Astrocyte (in vitro differentiated cells and primary cell): ENCODE results near the gene PCK1. TPM values are rescaled to one million over a fixed set of nuclear protein-coding genes. Genes with fewer than 3 reads are reported as not detected.

ENCODE experiments used
- DNase-seq: peaks from one replicate; pipeline ENCODE4 v3.0.0-alpha.2; 2010; ENCODE audit warnings: low read depth
- FAIRE-seq: peaks from 2 replicates; lab custom pipeline; 2011; peaks lifted over from hg19 to GRCh38; lab: Jason Lieb, UNC
- H2AFZ ChIP-seq: 2 replicates; pipeline ENCODE4 v1.6.0; 2012; ENCODE audit warnings: low read depth, low read length, inconsistent platforms
- H3K27ac ChIP-seq: 2 replicates; pipeline ENCODE4 v1.5.1; 2011; ENCODE audit warnings: low read depth, low read length, inconsistent platforms
- H3K27me3 ChIP-seq: 2 replicates; pipeline ENCODE4 v1.6.0; 2011; ENCODE audit warnings: low read length, inconsistent platforms; ENCODE audit not compliant: insufficient read depth
- H3K36me3 ChIP-seq: 2 replicates; pipeline ENCODE4 v1.5.1; 2011; ENCODE audit warnings: low read length, inconsistent platforms; ENCODE audit not compliant: insufficient read depth
- H3K4me1 ChIP-seq: 2 replicates; pipeline ENCODE4 v1.5.1; 2011; ENCODE audit warnings: low read length, inconsistent platforms; ENCODE audit not compliant: insufficient read depth
- H3K4me2 ChIP-seq: 2 replicates; pipeline ENCODE4 v1.6.0; 2012; ENCODE audit warnings: low read length, inconsistent platforms
- H3K4me3 ChIP-seq: 2 replicates; pipeline ENCODE4 v1.5.1; 2011; ENCODE audit warnings: low read depth, mild to moderate bottlenecking, low read length, inconsistent platforms; ENCODE audit not compliant: insufficient read depth
- H3K79me2 ChIP-seq: 2 replicates; pipeline ENCODE4 v1.6.0; 2012; ENCODE audit warnings: mild to moderate bottlenecking, low read length, inconsistent platforms; ENCODE audit not compliant: insufficient read depth
- H3K9ac ChIP-seq: 2 replicates; pipeline ENCODE4 v1.6.0; 2012; ENCODE audit warnings: mild to moderate bottlenecking, low read length, inconsistent platforms
- H3K9me3 ChIP-seq: 2 replicates; pipeline ENCODE4 v1.5.1; 2012; ENCODE audit warnings: low read depth, mild to moderate bottlenecking, low read length, inconsistent platforms; ENCODE audit not compliant: insufficient read depth
- H4K20me1 ChIP-seq: 2 replicates; pipeline ENCODE4 v1.6.0; 2012; ENCODE audit warnings: low read length, inconsistent platforms; ENCODE audit not compliant: insufficient read depth
- H3K27ac Mint-ChIP-seq: one replicate; pipeline ENCODE4 v1.8.0; 2021; ENCODE audit warnings: mild to moderate bottlenecking, mixed read lengths; ENCODE audit not compliant: unreplicated experiment
- H3K27me3 Mint-ChIP-seq: one replicate; pipeline ENCODE4 v1.8.0; 2021; ENCODE audit warnings: low read depth, mixed read lengths; ENCODE audit not compliant: unreplicated experiment
- H3K36me3 Mint-ChIP-seq: one replicate; pipeline ENCODE4 v1.8.0; 2021; ENCODE audit warnings: low read depth, mixed read lengths; ENCODE audit not compliant: unreplicated experiment
- H3K4me1 Mint-ChIP-seq: one replicate; pipeline ENCODE4 v1.8.0; 2021; ENCODE audit warnings: low read depth, mixed read lengths; ENCODE audit not compliant: unreplicated experiment
- H3K4me3 Mint-ChIP-seq: one replicate; pipeline ENCODE4 v1.8.0; 2021; ENCODE audit warnings: mild to moderate bottlenecking, moderate library complexity, mixed read lengths; ENCODE audit not compliant: unreplicated experiment
- H3K9me3 Mint-ChIP-seq: one replicate; pipeline ENCODE4 v1.8.0; 2021; ENCODE audit warnings: mild to moderate bottlenecking, mixed read lengths; ENCODE audit not compliant: unreplicated experiment
- EZH2 ChIP-seq: IDR thresholded peaks from 2 replicates; pipeline ENCODE4 v1.6.1; 2012; ENCODE audit warnings: mild to moderate bottlenecking, low read length, inconsistent platforms; ENCODE audit not compliant: insufficient read depth
- total RNA-seq: library from RNA; stranded (reverse); gene quantifications from 2 replicates; pipeline ENCODE4 v1.2.1, GENCODE V29; 2021
- TF ChIP-seq, protein P1 (sequence below): IDR thresholded peaks from 2 replicates; pipeline ENCODE4 v1.5.1; 2011; ENCODE audit warnings: low read depth, mild to moderate bottlenecking, inconsistent platforms, low read length, moderate library complexity; ENCODE audit not compliant: insufficient read depth

PCK1 gene
- total RNA-seq, 1 donor from 2014 or later, result not detected

DNA sequence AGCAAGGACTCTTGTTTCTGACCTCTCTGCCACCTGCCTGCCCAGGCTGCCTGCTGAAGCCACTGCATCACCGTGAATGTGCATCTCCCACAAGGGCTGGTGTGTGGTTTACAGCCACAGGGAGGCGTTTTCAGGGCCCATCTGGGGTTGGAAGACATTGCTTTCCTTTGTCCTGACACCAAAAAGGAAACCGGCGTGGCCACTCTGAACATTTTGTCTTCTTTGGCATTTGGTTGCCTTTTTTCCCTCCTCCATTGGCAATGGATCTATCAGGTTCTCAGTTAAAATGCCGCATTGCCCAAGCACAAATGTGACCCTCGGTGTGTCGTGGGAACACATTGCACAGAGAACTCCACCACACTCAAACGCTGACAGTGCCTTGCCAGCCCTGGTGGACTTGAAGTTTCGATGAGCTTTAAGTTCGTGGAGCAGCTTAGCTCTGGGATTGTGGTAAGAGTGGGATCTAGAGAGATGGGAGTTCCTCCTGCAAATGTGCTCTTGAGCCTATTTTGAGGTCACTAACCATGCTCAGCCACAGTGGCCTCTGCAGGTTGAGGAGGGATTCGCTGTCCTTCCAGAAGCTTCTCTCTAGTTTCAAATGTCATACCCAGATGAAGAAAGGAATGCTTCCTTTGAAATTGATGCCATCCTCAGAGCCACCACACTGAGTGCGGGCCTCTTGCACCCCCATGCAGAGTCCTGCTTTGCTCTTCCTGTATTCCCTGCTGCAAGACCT, 14.8 kb upstream of the PCK1 start:
- Mint-ChIP-seq H3K27me3 (peaks cover 48% of the 10 kb centered on the region), H3K27ac (no peak overlapping the region), H3K9me3 (peaks cover 2% of the 10 kb centered on the region), H3K36me3 (peaks cover 4% of the 10 kb centered on the region), H3K4me1 (no peaks in the 10 kb centered on the region), H3K4me3 (no peak overlapping the region)
- no peaks in the 10 kb centered on the region for H3K79me2 ChIP-seq
- H3K9ac ChIP-seq, result no peak overlapping the region
- no peaks in the 10 kb centered on the region for H3K36me3 ChIP-seq
- TF ChIP-seq, protein P1, sequence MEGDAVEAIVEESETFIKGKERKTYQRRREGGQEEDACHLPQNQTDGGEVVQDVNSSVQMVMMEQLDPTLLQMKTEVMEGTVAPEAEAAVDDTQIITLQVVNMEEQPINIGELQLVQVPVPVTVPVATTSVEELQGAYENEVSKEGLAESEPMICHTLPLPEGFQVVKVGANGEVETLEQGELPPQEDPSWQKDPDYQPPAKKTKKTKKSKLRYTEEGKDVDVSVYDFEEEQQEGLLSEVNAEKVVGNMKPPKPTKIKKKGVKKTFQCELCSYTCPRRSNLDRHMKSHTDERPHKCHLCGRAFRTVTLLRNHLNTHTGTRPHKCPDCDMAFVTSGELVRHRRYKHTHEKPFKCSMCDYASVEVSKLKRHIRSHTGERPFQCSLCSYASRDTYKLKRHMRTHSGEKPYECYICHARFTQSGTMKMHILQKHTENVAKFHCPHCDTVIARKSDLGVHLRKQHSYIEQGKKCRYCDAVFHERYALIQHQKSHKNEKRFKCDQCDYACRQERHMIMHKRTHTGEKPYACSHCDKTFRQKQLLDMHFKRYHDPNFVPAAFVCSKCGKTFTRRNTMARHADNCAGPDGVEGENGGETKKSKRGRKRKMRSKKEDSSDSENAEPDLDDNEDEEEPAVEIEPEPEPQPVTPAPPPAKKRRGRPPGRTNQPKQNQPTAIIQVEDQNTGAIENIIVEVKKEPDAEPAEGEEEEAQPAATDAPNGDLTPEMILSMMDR, result no peak
- TF ChIP-seq EZH2, result no peak
- no peaks in the 10 kb centered on the region for H3K9me3 ChIP-seq
- DNase-seq (no peak), FAIRE-seq (no peak)
- no peaks in the 10 kb centered on the region for H3K4me1 ChIP-seq
- H3K27ac ChIP-seq, result no peak overlapping the region
- no peak overlapping the region for H3K4me3 ChIP-seq
- no peak overlapping the region for H2AFZ ChIP-seq
- no peak overlapping the region for H3K4me2 ChIP-seq
- peaks cover 62% of the 10 kb centered on the region for H3K27me3 ChIP-seq
- H4K20me1 ChIP-seq, result no peaks in the 10 kb centered on the region

DNA sequence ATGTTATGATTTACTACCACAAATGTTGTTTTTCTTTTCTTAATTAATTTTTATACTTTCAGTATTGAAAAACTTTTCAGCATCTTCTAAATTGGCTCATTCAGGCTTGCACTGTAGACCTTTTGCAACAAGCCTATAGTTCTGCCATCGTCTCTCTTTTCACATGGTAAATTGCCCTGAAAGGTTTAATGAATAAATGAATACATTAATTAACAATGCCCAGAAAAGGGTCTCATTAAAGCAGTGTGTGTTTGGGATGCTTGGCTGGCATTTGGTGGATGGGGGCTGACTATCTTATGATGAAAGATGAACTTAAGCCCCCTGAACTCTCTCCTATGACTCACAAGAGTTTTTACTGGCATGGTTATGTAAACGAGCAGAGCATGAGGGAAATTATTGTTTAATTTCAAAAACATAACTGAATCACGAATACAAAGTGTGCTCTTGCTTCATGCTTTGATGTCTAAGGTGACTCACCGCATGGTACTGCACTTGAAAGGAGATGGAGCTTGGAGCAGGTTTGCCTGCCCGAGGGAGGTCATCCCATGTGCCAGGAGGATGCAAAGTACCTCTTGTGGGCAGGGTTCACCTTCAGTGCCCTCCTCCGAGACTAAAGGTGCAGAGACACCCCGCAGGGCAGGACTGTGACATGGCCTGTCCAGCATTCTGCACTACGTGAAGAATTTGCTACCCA, 13.8 kb upstream of the PCK1 start:
- DNase-seq, result peak; percentile 6
- peaks cover 41% of the 10 kb centered on the region for H3K27me3 Mint-ChIP-seq

More for the DNA sequence above, 13.8 kb upstream of the PCK1 start:
- Mint-ChIP-seq H3K9me3 (peaks cover 5% of the 10 kb centered on the region), H3K4me3 (no peak overlapping the region), H3K36me3 (peaks cover 4% of the 10 kb centered on the region), H3K4me1 (no peaks in the 10 kb centered on the region), H3K27ac (no peak overlapping the region)
- no peak overlapping the region for H2AFZ ChIP-seq
- no peaks in the 10 kb centered on the region for H3K79me2 ChIP-seq
- no peak overlapping the region for H3K4me3 ChIP-seq
- H3K4me2 ChIP-seq, result no peak overlapping the region
- no peak for FAIRE-seq
- no peak for TF ChIP-seq EZH2
- TF ChIP-seq, protein P1, result no peak
- H3K9me3 ChIP-seq, result no peaks in the 10 kb centered on the region
- no peaks in the 10 kb centered on the region for H4K20me1 ChIP-seq
- H3K9ac ChIP-seq, result no peak overlapping the region
- no peaks in the 10 kb centered on the region for H3K4me1 ChIP-seq
- H3K27me3 ChIP-seq, result peaks cover 56% of the 10 kb centered on the region
- H3K36me3 ChIP-seq, result no peaks in the 10 kb centered on the region
- H3K27ac ChIP-seq, result no peak overlapping the region
